Measurements from ENCODE around the gene AFF3.

DNA sequence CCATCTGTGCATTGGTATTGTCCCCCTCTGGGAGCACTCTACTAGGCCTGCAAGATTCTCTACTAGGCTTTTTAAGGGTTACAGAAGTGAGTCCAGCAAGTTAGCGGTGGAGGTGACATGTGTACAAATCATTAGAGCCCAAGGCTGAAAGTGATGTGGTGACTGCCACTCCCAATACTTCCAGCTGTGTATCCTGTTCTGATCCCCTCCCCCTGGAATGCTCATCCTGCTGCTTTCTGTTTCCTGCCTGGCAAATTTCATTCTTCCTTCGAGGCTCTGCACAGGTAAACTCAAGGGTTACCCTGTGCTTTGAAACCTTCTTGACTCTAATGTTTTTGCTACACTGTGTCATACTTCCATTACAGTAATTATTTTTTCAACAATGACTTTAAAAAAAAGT, 394.0 kb downstream of the AFF3 start:
- no peak for TF ChIP-seq POLR2AphosphoS5 (IDR thresholded peaks at IDR 0.05)
- TF ChIP-seq POLR2A (IDR thresholded peaks at IDR 0.05): no peak
- TF ChIP-seq, protein P1, sequence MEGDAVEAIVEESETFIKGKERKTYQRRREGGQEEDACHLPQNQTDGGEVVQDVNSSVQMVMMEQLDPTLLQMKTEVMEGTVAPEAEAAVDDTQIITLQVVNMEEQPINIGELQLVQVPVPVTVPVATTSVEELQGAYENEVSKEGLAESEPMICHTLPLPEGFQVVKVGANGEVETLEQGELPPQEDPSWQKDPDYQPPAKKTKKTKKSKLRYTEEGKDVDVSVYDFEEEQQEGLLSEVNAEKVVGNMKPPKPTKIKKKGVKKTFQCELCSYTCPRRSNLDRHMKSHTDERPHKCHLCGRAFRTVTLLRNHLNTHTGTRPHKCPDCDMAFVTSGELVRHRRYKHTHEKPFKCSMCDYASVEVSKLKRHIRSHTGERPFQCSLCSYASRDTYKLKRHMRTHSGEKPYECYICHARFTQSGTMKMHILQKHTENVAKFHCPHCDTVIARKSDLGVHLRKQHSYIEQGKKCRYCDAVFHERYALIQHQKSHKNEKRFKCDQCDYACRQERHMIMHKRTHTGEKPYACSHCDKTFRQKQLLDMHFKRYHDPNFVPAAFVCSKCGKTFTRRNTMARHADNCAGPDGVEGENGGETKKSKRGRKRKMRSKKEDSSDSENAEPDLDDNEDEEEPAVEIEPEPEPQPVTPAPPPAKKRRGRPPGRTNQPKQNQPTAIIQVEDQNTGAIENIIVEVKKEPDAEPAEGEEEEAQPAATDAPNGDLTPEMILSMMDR (IDR thresholded peaks at IDR 0.05 in 8 of 11, conservative IDR thresholded peaks at IDR 0.05 in 3 of 11): no peak

All from spleen (tissue), 7 donors.